HS-27A (cell line): ENCODE results near the gene SAP25.
"Not testable (repeated sequence)": the region's sequence is repeated elsewhere in the genome, so short reads cannot be mapped to it uniquely, and the experiment has no call there.

Experiments used
- DNase-seq: peaks from one replicate; pipeline ENCODE4 v3.0.0-alpha.2; 2012; ENCODE audit warnings: low read depth, missing footprints

The SAP25 gene

GRCh38 chr7:100535982-100536381, 37.7 kb downstream of the SAP25 start:
- DNase-seq = not testable (repeated sequence)

- DNase-seq = no peak
These were observed 41.3 kb downstream of the SAP25 start for GRCh38 chr7:100532165-100533022.

GRCh38 chr7:100528108-100528866, 45.4 kb downstream of the SAP25 start:
- DNase-seq = not testable (repeated sequence)

- not testable (repeated sequence) for DNase-seq
These were observed 50.5 kb downstream of the SAP25 start for GRCh38 chr7:100523192-100523591.
